Activated T-cell treated with anti-CD3 and anti-CD28 coated beads for 24 hours (primary cell): Measurements from ENCODE around the gene AJM1.

ENCODE experiments used
- DNase-seq: peaks from one replicate; pipeline ENCODE4 v3.0.0-alpha.2; 2020; ENCODE audit warnings: low read depth

AJM1 gene

GRCh38 chr9:136845465-136846260 lies 3.4 kb downstream of the AJM1 start:
- DNase-seq = no peak

GRCh38 chr9:136846376-136847087 lies 4.3 kb downstream of the AJM1 start:
- DNase-seq = no peak

- DNase-seq = no peak
These were observed 5.0 kb downstream of the AJM1 start for GRCh38 chr9:136847088-136847825.

GRCh38 chr9:136847826-136848392 lies 5.6 kb downstream of the AJM1 start:
- peak; percentile 68 for DNase-seq

GRCh38 chr9:136848393-136849037 lies 6.2 kb downstream of the AJM1 start:
- DNase-seq = no peak

GRCh38 chr9:136849038-136849959 lies 7.0 kb downstream of the AJM1 start, which contains the start of gene PHPT1:
Gene PHPT1, plus strand, starts transcription at chr9:136849409. Its CDS starts 22 bp downstream, at chr9:136849431.
- peak; percentile 94 for DNase-seq

- no peak for DNase-seq
These were observed 7.9 kb downstream of the AJM1 start for GRCh38 chr9:136849960-136850865.

- DNase-seq = no peak
These were observed 8.8 kb downstream of the AJM1 start for GRCh38 chr9:136850866-136851775.

GRCh38 chr9:136851941-136852663 lies 9.8 kb downstream of the AJM1 start, which contains the start of gene MAMDC4:
Gene MAMDC4, plus strand, starts transcription at chr9:136852346. Its CDS starts 71 bp downstream, at chr9:136852417.
- DNase-seq = no peak

GRCh38 chr9:136852664-136853595 lies 10.7 kb downstream of the AJM1 start:
- DNase-seq = no peak

- DNase-seq = no peak
These were observed 11.4 kb downstream of the AJM1 start for GRCh38 chr9:136853596-136854112.

GRCh38 chr9:136854113-136854841 lies 12.0 kb downstream of the AJM1 start:
- DNase-seq = no peak

- no peak for DNase-seq
These were observed 12.7 kb downstream of the AJM1 start for GRCh38 chr9:136854842-136855460.

- no peak for DNase-seq
These were observed 13.3 kb downstream of the AJM1 start for GRCh38 chr9:136855461-136856078.

- DNase-seq = no peak
These were observed 13.8 kb downstream of the AJM1 start for GRCh38 chr9:136856079-136856476.
